T-helper 2 cell (primary cell): ENCODE measurements around the gene COL19A1.

Experiments used
- DNase-seq, 5 experiments: peaks; one replicate each; pipeline versions ENCODE4 v3.0.0 to v3.0.0-alpha.2; 2012 to 2022

The COL19A1 gene

DNA sequence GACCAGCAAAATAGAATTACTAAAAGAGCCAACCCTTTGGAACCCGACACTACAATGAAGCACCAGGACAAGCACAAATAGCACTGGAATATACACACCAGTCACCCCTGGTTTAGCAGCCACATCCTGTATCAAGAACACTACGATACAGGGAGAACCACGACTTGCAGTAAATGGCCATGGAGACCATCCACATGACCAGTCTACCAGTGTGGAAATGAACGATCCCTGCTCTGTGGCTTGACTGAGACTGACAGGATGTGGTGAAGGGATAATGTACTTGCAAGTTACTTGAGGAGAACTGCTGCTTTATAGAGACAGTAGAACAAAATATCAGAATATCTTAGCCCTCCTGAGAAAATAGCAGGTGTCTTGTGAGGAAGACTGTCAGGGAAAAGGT lies 266.9 kb downstream of the COL19A1 start:
- peak in 1 of 5 experiments; percentile 38 for DNase-seq

DNA sequence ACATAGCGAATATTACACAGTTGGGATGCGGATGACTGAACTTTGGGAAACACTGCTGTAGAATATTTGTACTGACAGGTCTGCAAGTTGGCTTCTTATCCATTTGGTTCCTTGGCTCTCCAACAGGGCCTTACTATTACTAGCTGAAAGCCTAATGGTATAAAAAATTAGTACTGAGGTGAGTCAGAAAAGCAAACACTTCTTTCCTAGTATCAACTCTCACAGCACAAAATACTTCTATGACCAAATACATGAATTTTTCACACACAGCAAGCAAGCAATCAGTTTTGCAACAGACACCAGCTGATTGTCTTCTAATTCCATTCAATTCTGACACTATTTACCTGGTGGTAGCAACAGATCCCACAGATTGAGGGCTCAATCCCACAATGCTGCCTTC lies 268.2 kb downstream of the COL19A1 start:
- DNase-seq: no peak

DNA sequence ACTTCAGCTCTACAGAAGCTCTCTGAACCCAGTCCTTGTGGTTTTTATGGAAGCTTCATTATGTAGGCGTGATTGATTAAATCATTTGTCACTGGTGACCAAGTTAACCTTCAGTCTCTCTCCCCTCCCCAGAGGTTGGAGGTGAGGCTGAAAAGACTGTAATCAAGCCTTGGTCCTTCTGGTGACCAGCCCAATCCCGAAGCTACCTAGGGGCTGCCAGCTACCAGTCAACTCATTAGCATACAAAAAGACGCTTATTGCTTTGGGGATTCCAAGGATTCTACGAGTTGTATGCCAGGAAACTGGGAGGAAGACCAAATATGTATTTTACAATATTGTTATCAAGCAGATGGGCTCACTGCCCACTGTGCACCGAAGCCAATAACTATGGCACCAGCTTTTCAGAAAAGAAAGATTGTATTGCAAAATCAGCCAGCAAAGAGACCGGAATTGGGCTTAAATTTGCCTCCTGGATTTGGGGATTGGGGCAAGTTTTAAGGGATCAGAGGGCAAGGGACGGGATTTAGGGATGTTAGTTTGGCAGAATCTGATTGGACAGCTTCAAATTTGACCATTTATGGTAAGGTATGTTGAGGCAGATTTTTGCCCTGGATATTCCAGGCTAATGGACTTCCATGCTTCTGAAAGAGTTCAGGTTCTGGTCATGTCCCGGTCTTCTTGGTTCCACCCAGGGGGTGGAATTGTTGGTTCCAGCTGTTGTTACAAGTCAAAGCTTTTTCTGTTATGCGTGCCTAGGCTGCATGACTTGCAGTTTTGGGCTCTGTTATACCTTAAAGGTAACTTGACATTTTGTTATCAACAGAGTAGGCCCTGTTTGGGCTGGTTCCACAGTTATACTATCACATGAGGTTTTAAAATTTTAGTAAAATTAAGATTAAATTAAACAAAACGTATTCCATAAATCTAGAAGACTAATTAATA lies 269.1 kb downstream of the COL19A1 start:
- DNase-seq: no peak

DNA sequence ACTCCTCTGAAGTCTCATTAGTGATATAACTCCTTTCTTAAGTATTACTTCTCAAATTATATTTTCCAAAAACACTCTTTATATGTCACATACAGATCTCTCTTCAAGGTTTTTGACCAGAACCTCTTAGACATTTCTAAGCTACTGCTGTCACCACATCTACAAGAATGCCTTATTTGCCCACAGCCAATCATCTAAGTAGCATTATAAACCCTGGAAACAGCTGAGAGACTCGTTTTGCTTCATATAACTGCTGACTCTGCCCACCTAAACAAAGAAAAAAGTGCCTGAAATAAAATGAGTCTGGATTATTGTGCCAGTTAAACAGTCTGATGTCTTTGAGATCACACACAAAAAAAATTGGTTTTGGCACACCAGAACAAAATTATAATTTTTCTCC lies 270.6 kb downstream of the COL19A1 start:
- no peak for DNase-seq

DNA sequence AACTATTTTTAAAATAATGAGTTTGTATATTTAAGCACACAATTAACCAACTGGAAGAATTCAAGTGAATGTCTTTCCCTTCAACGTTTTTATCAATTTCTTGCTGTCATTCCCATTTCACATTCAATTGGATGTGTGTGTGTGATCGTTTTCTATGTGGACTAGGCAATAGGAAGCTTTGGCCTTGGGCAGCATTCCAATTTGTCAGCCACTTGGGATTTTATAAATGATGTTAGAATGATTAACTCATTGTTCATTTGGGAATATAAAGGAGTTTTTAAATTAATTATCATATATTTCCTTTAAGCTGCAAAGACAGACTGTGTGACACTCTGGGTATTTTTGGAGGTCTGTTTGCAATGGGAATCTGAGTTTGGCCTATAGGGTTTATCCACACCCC lies 274.1 kb downstream of the COL19A1 start:
- DNase-seq: no peak

DNA sequence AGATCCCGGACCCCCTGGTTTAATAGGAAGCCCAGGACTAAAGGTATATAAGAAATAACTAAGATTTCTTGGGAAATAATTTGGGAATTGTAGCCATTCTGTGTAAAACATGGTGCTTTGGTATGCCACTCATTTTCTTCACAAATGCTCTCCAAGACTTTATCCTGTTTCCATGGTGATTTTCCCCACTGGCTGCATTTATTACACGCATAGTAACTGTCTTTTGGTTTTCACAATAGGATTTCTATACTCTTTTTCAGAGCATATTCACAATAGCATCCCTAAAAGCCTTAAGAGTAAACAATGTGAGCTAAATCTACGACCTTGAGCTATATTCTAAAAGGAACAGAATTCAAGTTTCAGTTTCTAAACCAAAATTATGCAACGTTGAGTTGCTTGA lies 275.7 kb downstream of the COL19A1 start:
- DNase-seq: no peak

DNA sequence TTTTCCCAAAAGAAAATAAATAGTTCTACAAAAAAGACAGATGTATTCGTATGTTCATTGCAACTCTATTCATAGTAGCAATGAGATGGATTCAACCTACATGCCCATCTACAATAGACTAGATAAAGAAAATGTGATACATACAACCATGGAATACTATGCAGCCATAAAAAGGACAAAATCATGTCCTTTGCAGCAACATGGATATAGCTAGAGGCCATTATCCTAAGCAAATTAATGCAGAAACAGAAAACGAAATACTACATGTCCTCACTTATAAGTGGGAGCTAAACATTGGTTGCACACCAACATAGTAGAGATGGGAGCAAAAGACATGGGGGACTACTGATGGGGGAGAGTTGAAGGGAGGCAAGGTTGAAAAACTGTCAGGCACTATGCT lies 278.8 kb downstream of the COL19A1 start:
- DNase-seq: no peak

DNA sequence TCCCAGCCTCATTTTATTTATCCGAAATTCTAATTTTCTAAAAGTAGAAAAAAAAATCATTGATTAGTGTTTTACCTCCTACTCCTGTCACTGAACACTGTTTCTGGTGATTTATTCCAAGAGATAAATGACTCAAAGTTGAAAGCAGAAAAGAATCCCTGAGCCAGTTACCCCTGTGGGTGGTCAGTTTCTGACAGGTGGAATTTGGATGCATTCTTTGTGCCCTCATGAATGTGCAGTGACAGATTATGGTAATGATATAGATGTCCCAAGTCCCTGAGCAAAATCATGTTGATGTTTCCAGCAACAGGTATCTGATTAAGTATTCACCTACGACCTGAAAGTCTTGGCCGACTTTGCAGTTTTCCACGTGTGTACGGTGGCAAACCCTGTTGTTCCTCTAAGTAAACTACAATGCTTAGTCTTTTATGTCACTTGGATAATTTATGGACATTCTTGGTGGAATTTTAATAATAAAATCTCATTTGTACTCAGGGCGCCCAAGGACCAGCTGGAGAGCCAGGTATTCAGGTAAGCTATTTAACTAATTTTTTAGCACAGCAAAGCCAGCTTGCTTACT lies 282.9 kb downstream of the COL19A1 start:
- no peak for DNase-seq

DNA sequence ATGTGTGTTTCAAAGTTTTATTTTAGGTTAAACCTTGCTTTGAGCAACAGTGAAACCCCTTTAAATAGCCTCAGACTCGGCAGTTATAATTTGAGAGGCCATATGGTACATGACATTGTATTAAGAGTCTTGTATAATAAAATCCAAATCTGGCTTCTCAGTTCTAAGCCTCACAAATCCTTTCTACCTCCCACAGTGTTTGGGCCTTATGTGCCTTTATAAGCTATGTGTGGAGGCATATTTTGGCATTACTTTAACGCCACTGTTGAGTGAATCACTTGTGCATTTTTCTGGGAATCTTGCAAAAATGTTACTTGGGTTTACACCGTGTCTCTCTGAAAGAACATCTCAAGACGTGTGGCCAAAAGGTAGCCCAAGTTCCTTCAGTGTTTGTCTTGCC lies 284.2 kb downstream of the COL19A1 start:
- no peak for DNase-seq

DNA sequence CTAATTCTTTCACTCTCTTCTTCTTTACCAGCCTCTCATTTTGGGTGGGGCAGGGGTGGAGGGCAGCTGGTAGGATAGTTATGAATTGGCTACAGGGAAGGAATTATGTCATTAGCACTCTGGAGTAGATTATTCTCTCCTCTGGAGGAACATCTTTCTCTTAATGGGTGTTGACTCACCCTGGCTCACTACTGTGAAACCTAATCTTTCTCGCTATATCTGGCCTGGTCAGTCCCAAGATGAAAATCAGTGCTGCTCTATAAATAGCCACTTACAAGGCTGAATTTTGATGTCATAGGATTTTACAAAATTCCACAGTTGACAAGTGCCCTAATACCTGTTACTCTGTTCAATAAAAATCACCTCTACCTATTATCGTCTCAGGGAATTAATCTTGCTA lies 285.3 kb downstream of the COL19A1 start:
- DNase-seq: no peak

DNA sequence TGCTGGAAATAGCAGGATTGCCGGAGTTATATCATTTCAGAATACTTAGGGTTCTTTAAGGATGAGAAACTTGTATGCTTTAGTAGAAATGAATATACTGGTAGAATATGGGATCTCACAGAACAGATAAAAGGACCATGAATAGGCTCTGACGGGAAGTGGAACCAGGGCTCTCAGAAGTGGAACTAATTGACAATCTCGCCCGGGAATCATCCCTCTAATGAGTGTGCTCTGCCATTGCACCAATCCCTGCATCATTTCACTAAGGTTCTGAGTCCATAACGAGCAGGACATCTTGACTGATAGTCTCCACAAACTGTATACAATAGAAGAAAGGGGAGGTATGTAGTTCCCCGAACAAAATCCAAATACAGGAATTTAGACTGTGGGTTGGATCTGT lies 286.4 kb downstream of the COL19A1 start:
- DNase-seq: no peak

DNA sequence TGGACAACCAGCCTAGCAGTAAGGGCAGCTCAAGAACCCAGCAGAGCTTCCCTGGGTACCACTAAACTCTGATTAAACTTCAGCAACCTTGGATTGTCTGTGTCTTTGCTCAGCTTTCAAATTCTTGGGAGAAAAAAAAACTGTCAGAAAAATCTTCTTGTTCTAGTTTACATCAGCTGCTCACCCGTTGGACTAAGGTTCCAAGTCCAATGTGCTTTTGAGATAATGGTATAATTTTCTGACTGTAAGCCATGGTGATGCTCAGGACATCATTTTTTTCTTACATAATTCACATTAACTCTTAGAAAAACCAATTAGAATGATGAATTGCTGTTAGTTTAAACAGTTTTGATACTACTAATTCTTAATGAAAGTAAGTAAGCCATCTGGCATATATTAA lies 290.7 kb downstream of the COL19A1 start:
- no peak for DNase-seq

DNA sequence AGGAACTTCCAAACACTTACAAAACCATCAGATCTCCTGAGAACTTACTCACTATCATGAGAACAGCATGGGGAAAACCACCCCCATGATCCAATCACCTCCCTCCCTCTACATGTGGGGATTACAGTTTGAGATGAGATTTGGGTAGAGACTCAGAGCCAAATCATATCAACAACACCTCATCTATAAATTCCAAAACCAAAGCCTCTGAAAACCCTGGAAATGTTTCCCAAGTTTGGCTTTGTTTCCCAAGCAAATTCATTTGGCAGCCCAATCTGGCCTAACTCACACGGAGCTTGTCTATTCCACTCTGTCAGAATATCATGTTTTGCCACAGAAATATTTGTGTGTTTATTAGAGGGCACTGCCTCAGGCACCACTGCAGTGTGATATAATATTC lies 293.9 kb downstream of the COL19A1 start:
- DNase-seq: no peak

DNA sequence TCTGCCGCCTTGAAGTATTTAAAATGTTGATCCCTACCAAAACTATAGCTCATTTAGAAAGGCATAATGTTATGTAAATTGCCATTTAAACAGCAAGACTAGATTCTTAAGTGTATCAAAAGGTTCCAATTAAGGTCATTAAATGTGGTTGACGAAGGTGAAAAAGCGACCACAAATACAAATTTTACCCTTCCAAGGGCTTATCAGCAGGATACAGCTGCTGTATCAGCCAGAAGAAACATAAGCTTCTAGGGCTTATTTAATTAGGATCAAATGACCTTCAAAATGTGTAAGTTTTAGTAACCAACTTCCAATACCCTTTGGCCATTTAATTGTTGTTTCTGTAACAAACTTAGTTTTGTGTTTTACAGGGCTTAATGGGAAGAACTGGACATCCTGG lies 296.6 kb downstream of the COL19A1 start:
- DNase-seq: no peak

DNA sequence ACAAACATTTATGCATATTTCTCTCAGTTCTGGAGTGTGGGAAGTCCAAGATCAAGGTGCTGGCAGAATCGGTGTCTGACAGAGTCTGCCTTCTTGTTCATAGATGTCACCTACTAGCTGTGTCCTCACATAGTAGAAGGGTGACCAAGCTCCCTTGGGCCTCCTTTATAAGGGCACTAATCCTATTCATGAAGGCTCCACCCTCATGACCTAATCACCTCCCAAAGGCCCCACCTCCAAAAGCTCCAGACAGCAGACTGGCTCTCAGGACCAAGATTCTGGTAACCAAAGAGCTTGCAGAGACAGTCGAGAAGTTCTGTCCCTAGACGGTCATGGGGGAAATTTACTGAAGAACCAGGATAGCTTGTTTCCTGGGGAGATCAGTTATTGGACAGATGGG lies 297.4 kb downstream of the COL19A1 start:
- no peak for DNase-seq

DNA sequence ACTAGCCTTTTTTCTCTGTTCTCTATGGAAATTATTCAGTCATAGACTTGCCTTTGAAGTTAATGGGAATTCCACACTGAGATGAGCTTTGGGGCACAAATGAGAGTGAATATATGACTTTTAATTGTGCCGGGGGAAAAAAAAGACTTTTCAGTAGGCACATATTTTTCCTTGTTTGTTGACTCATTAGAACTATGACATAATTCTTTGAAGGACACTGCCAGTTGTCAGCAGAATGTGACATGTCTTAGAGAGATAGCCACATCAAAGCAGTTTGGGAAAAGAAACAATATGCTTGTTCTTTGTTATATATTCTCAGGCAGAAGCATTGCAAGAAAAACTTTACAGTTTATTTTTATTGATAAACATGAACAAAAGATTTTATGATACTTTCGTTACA lies 298.2 kb downstream of the COL19A1 start:
- DNase-seq: no peak

DNA sequence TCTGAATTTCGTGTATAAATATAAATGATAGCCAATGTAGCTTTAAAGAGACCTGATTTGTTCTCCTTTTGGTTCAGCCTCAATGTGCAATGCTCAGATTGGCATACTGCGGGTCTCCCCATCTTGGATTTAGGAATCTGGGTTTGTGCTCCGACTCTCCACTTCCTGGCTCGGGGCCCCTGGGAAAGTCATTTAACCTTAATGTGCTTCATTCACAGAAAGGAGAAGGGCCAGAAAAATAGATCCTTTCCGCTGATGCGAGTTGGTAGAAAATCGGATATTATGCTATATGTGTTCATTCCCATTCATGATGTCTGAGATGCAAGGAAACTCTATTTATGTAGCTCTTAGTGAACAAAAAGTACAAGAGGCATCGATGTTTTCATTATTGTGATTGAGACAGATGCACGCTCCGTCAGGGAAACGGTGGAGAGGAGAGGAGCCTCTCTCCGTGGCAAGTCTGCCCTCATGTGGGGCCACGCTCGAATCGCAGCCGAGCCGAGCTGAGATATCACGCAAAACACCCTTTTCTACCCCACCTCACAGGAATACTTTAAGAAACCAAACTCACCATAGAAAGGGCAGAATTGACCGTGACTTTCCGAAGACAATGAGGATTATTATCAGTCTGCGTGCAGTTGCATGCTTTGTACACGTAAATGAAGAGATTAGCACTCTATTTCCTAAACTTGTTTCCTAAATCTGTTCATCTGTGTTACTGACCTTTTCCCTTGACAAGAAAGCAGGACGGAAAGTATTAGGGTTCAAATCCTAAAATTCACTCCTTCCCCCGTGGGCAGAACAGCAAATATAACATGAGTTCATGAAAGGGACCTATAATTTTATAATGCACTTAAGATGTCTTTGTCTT lies 300.0 kb downstream of the COL19A1 start:
- peak in 1 of 5 experiments; percentile 45 for DNase-seq

DNA sequence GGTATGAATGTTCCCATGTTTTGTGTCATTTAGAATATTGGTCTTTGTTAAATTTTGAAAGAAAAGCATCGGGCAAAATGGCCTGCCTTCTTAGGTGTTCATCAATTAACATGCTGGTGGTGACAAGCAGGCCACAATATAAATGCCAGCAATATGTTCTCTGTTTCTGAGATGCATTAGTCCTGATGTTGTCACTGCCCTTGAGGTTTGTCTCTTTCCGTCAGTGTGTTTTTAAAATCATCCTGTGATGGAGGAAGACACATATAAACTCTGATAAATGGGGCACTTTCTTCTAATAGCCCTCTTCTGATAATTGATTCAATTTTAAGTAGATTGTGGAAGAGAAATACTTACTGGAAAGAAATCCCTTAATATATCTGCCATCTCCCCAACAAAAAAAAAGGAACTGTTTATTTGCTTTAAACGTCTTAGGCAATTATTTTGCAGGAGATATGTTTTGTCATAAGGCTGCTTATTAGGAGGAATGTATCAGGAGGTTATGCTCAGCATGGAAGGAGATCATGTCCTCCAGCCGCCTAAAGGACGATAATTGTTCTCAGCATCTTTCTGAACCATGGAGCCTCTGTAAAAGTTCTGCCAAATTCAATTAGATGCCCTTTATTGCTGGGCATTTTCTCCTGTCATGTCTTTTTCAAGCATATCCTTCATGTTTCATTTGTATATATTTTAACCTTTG lies 302.5 kb downstream of the COL19A1 start:
- DNase-seq: no peak

DNA sequence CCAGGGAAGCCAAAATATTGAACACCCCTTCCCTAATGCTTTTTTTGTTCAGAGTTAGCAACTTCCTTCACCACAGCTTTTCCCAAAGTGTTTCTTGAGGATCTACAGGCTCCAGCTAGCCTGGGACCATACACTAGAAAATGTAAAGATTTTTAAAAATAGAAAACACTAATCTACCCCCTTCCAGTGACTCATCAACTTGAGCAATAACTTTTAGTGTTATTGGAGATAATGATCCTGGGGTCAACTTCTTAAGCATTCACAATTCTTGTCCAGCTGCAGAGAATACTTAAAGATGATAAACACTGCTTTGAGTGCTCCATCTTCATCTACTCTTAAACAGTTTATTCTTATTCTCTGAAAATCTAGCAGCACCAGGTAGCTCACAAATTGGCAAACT lies 304.9 kb downstream of the COL19A1 start:
- DNase-seq: no peak

DNA sequence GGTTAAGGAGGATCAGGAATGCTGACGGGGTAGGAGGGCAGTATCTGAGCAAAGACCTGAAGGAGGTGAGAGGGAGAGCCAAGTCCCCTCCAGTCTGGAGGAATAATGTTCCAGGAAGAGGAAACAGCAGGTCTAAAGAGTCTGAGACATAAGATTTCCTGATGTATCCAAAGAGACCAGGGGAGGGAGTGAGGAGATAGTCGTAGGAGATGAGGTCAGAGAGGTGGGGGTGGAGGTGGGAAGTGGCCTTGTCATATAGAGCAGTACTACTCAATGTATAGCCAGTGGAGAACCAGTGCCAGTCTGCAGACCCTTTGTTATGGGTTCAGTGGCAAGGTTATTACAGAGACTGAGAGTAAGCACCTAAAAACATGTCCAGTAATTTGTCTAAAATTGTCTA lies 305.9 kb downstream of the COL19A1 start:
- DNase-seq: no peak

DNA sequence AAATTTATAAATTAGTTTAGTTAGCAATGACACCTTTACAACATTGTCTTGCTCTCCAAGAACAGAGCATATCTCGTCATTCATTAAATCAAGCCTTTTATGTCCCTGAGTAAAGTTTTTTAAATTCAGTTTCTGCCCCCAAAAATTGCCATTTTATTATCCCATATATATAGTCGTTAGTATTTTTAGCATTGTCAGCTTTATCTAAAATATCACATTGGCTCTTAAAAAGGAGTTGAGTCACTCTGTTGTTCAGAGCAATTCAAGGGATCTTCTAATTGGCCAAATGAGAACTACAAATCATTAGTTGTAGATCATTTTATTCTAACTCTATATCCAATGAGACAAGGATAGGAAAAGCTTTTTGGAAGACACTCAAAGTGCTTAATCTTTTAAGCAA lies 309.4 kb downstream of the COL19A1 start:
- no peak for DNase-seq

DNA sequence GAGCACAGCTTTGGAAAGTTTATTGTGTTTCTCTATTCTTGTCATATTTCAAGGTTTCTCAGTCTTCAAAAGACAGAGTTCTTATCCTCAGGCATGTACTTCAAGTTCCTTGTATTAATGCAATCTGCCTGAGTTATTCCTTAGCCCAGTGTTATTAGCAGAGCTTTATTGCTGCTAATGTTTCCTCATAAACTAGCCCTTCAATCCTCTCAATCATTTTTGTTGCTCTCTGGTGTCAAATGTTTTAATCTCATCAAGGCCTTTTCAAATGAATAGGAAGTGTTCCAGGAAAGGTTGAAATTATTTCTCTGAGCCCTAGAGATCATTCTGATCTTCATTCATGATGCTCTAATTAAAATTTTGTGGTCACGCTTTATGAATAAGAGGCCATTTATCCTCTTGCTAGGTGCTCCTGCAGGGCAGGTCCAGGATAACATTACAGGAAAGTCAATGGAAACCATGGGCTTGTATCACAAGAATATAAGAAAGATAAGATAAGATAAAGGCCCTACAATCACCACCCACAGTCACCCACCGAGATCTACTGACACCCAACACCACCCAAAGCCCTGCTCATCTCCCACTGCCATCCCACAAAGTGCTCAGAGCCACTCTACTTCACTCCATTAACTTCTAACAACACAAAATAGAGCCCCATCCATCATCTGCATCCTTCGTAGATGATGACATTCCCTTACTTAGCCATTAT lies 310.6 kb downstream of the COL19A1 start:
- no peak for DNase-seq
